SU-DHL-6 (cell line): Measurements from ENCODE around the gene DNASE1L1.

Experiments
- H2AFZ ChIP-seq: fragments of 200-600 bp; sonication (generic); 2 replicates; pipeline ENCODE4 v1.6.1; 2014; ENCODE audit warnings: low read depth, mild to moderate bottlenecking, moderate library complexity, mixed read lengths, antibody characterized with exemption, low read length; ENCODE audit not compliant: severe bottlenecking
- H3F3A ChIP-seq: fragments of 200-600 bp; shearing (Covaris generic); 2 replicates; pipeline ENCODE4 v1.6.0; 2016; ENCODE audit warnings: antibody characterized with exemption, mild to moderate bottlenecking; ENCODE audit not compliant: insufficient read depth
- H3K27ac ChIP-seq: fragments of 200-600 bp; sonication (generic); 2 replicates; pipeline ENCODE4 v1.5.1; 2016; ENCODE audit warnings: low read depth, mild to moderate bottlenecking, low read length, moderate library complexity, mixed read lengths
- H3K27me3 ChIP-seq: fragments of 200-600 bp; sonication (generic), shearing (Covaris generic); 2 replicates; pipeline ENCODE4 v1.6.0; 2014; ENCODE audit warnings: mild to moderate bottlenecking, low read length
- H3K36me3 ChIP-seq: fragments of 200-600 bp; sonication (generic); 2 replicates; pipeline ENCODE4 v1.6.1; 2014; ENCODE audit warnings: mild to moderate bottlenecking, low read length, mixed read lengths
- H3K4me2 ChIP-seq: fragments of 300-600, 200-600 bp; shearing (Covaris generic), sonication (generic); 2 replicates; pipeline ENCODE4 v1.6.0; 2014; ENCODE audit warnings: low read length, low read depth, mild to moderate bottlenecking; ENCODE audit not compliant: poor library complexity, severe bottlenecking
- H3K4me3 ChIP-seq: fragments of 200-600 bp; sonication (generic); 2 replicates; pipeline ENCODE4 v1.5.1; 2014; ENCODE audit warnings: antibody characterized with exemption, low read length, mild to moderate bottlenecking, mixed read lengths; ENCODE audit not compliant: insufficient read depth, poor library complexity, severe bottlenecking
- H3K79me2 ChIP-seq: fragments of 200-600 bp; sonication (generic); 2 replicates; pipeline ENCODE4 v1.6.1; 2014; ENCODE audit warnings: mild to moderate bottlenecking, low read length, moderate library complexity; ENCODE audit not compliant: insufficient read depth
- H3K9ac ChIP-seq: fragments of 200-600 bp; sonication (generic); 2 replicates; pipeline ENCODE4 v1.7.0; 2014; ENCODE audit warnings: mild to moderate bottlenecking, low read length
- H3K9me2 ChIP-seq: fragments of 200-600 bp; sonication (generic); replicated peaks from 2 replicates; pipeline ENCODE4 v1.6.1; 2014; ENCODE audit warnings: low read length; ENCODE audit not compliant: insufficient read depth
- H3K9me3 ChIP-seq: fragments of 200-600 bp; sonication (generic); 2 replicates; pipeline ENCODE4 v1.6.1; 2014; ENCODE audit warnings: low read length, mixed read lengths; ENCODE audit not compliant: insufficient read depth
- H4K20me1 ChIP-seq: fragments of 200-600 bp; sonication (generic); 2 replicates; pipeline ENCODE4 v1.6.1; 2014; ENCODE audit warnings: low read depth, mild to moderate bottlenecking, antibody characterized with exemption, low read length, moderate library complexity, mixed read lengths
- EZH2phosphoT487 ChIP-seq: fragments of 200-600 bp; sonication (generic), shearing (Covaris generic); conservative IDR thresholded peaks from 2 replicates; pipeline ENCODE4 v1.6.1; 2018; ENCODE audit warnings: mild to moderate bottlenecking, antibody characterized with exemption, low read length, moderate library complexity, mixed read lengths
- TF ChIP-seq, protein P1 (sequence below): fragments of 200-600 bp; sonication (generic); IDR thresholded peaks from one replicate; pipeline ENCODE4 v1.5.1; 2017; ENCODE audit warnings: antibody characterized with exemption, mild to moderate bottlenecking, low read length, moderate library complexity; ENCODE audit not compliant: insufficient read depth, poor library complexity, severe bottlenecking

Gene DNASE1L1

DNA sequence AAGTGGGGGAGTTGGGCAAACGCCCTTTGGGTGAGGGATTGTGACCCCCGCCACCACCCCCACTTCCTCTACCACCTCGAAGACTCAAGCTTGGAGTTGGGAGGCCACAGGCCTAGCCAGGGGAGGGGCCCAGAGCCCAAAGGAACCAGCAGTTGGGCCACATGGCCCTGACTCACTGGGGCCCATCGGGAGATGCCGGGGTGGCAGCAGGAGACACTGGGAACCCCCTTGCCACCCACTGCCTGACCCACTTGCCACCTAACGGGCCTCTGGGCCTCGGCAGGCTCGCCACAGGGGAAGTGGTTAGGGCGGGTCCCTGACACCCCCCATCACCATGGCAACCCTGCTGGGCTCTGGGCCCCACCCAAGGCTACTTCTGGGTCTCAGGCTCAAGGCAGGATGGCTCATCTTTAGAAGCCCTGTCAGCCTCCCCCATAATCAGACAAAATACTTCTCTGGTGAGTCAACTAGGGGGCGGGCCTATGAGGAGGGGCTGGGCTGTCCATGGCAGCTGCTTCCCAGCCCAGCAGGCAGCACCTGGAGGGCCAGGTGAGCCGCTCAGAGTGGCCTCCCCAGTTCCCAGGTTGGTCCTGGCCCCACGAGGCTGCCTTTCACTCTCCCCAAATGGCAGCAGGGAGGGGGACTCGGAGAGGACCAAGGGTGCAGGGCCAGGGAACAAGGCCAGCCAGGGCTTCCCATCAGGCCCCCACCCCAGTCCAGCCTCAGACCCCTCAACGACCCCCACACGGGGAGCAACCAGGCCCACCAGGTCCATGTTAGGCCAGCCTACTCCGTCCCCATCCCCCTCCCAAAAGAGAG lies 40.2 kb downstream of the DNASE1L1 start:
- Histone ChIP-seq H3K27me3 (no peaks in the 10 kb centered on the region), H3K9me2 (no peaks in the 10 kb centered on the region), H3K4me3 (peak overlapping the region; percentile 59), H3K79me2 (0 out of 2 replicates have a peak, but pooled peaks cover 7% of the 10 kb centered on the region), H3K9me3 (no peaks in the 10 kb centered on the region), H3K4me2 (peak overlapping the region; percentile 91), H3K36me3 (no peaks in the 10 kb centered on the region), H3K27ac (peak overlapping the region; percentile 32), H3F3A (no peaks in the 10 kb centered on the region), H3K9ac (peak overlapping the region; percentile 79), H4K20me1 (no peaks in the 10 kb centered on the region), H2AFZ (no peak overlapping the region)
- TF ChIP-seq EZH2phosphoT487, result no peak
- TF ChIP-seq, protein P1, sequence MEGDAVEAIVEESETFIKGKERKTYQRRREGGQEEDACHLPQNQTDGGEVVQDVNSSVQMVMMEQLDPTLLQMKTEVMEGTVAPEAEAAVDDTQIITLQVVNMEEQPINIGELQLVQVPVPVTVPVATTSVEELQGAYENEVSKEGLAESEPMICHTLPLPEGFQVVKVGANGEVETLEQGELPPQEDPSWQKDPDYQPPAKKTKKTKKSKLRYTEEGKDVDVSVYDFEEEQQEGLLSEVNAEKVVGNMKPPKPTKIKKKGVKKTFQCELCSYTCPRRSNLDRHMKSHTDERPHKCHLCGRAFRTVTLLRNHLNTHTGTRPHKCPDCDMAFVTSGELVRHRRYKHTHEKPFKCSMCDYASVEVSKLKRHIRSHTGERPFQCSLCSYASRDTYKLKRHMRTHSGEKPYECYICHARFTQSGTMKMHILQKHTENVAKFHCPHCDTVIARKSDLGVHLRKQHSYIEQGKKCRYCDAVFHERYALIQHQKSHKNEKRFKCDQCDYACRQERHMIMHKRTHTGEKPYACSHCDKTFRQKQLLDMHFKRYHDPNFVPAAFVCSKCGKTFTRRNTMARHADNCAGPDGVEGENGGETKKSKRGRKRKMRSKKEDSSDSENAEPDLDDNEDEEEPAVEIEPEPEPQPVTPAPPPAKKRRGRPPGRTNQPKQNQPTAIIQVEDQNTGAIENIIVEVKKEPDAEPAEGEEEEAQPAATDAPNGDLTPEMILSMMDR, result no peak

GRCh38 chrX:154367474-154368308 lies 41.4 kb downstream of the DNASE1L1 start:
- Histone ChIP-seq H3K9me3 (no peaks in the 10 kb centered on the region), H3K27ac (no peak overlapping the region), H3K4me2 (no peak overlapping the region), H4K20me1 (no peaks in the 10 kb centered on the region), H3K9ac (no peak overlapping the region), H3K4me3 (no peak overlapping the region), H3F3A (no peaks in the 10 kb centered on the region), H3K9me2 (no peaks in the 10 kb centered on the region), H3K79me2 (0 out of 2 replicates have a peak, but pooled peaks cover 7% of the 10 kb centered on the region), H3K36me3 (no peaks in the 10 kb centered on the region), H2AFZ (no peak overlapping the region), H3K27me3 (no peaks in the 10 kb centered on the region)
- TF ChIP-seq, protein P1, result no peak
- TF ChIP-seq EZH2phosphoT487, result no peak

DNA sequence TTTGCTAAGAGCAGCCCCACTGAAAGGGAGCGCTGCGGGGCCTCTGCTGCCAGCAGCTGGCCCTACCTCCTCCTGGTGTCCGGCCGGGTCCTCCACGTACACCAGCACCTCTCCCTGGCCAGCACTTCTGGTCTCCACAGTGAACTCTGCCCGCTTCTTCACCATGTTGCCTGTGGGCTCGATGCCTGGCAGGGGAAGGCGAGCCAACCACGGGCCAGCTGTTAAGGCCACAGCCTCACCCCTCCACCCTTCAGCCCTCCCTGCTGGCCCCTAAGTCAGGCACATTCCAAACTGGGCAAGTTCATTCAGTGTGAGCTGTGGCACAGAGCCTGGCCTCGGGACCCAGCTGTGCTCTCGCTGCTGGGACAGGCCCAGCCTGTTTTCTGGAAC lies 42.4 kb downstream of the DNASE1L1 start:
- Histone ChIP-seq H3K27ac (no peak overlapping the region), H3K27me3 (no peaks in the 10 kb centered on the region), H3K9ac (no peak overlapping the region), H2AFZ (no peak overlapping the region), H3F3A (no peaks in the 10 kb centered on the region), H3K4me2 (no peak overlapping the region), H3K9me2 (no peaks in the 10 kb centered on the region), H4K20me1 (no peaks in the 10 kb centered on the region), H3K4me3 (no peak overlapping the region), H3K79me2 (0 out of 2 replicates have a peak, but pooled peaks cover 7% of the 10 kb centered on the region), H3K36me3 (no peaks in the 10 kb centered on the region), H3K9me3 (no peaks in the 10 kb centered on the region)
- TF ChIP-seq, protein P1, result no peak
- no peak for TF ChIP-seq EZH2phosphoT487
